ENCODE data around the gene KAZN. TPM values are rescaled to one million over a fixed set of nuclear protein-coding genes. Genes with fewer than 3 reads are reported as not detected.

The KAZN gene
- total RNA-seq, 4 donors from 2014 or later, result 0.77 to 12.3 (median 4.9) TPM

DNA sequence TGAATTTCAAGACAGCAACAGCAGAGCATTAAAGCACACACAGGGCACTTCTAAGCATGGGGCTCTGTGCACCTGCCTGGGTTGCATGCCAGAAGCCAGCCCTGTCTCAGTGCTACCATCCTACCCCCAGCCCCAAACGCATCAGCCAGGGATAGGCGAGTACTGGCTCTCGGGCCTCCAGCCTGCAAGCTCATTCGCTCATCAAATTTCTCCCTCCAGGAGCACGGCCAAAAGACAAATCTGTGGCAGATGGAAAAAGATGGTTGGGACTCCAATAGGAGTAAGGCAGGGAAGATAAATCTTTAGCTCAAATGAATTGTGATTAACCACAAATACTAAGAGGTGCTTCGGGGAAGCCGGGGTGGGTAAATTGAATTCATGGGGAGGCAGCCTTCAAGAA, 189.6 kb downstream of the KAZN start:
- intact Hi-C loops (cut with DNase I; ENCODE audit: low total_unique reads), result no loop called here
- no peak overlapping the region for H3K4me3 ChIP-seq
- no peak for TF ChIP-seq CTCF (IDR thresholded peaks at IDR 0.05)
- no peak for TF ChIP-seq POLR2A (IDR thresholded peaks at IDR 0.05)
- H3K27ac ChIP-seq, result no peak overlapping the region
- DNase-seq, result no peak
- H3K4me1 ChIP-seq, result no peaks in the 10 kb centered on the region
- no peaks in the 10 kb centered on the region for H3K36me3 ChIP-seq
- no peaks in the 10 kb centered on the region for H3K27me3 ChIP-seq
- H3K9me3 ChIP-seq, result no peaks in the 10 kb centered on the region

DNA sequence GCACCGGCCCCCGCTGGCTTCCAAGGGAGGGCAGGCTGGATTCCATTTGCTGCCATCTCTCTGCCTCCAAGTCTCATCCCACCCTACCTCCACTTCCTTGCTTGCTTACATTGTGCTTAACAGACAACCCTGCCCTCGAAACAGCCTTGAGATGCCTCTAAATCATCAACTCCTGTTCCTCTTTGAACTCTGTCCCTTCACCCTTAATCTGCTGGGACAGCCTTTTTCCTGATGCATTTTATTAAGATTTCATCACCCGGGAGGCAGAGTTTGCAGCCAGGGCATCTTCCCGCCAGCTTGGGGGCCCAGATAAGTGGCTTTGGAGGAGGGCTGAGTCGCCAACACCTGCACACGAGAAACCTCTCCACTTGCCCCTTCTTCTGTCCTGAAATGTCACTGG, 192.5 kb downstream of the KAZN start:
- Histone ChIP-seq H3K36me3 (no peaks in the 10 kb centered on the region), H3K27me3 (no peaks in the 10 kb centered on the region), H3K4me1 (no peaks in the 10 kb centered on the region), H3K4me3 (no peak overlapping the region), H3K27ac (no peak overlapping the region), H3K9me3 (no peaks in the 10 kb centered on the region)
- TF ChIP-seq CTCF (IDR thresholded peaks at IDR 0.05) (no peak), POLR2A (IDR thresholded peaks at IDR 0.05) (no peak)
- intact Hi-C loops (cut with DNase I; ENCODE audit: low total_unique reads), result no loop called here
- DNase-seq, result no peak

GRCh38 chr1:14791654-14792053, 193.2 kb downstream of the KAZN start:
- Histone ChIP-seq H3K4me1 (no peaks in the 10 kb centered on the region), H3K4me3 (no peak overlapping the region), H3K36me3 (no peaks in the 10 kb centered on the region), H3K27ac (no peak overlapping the region), H3K9me3 (no peaks in the 10 kb centered on the region), H3K27me3 (no peaks in the 10 kb centered on the region)
- no peak for TF ChIP-seq POLR2A (IDR thresholded peaks at IDR 0.05)
- TF ChIP-seq CTCF (IDR thresholded peaks at IDR 0.05), result no peak
- intact Hi-C loops (cut with DNase I; ENCODE audit: low total_unique reads), result no loop called here
- no peak for DNase-seq

DNA sequence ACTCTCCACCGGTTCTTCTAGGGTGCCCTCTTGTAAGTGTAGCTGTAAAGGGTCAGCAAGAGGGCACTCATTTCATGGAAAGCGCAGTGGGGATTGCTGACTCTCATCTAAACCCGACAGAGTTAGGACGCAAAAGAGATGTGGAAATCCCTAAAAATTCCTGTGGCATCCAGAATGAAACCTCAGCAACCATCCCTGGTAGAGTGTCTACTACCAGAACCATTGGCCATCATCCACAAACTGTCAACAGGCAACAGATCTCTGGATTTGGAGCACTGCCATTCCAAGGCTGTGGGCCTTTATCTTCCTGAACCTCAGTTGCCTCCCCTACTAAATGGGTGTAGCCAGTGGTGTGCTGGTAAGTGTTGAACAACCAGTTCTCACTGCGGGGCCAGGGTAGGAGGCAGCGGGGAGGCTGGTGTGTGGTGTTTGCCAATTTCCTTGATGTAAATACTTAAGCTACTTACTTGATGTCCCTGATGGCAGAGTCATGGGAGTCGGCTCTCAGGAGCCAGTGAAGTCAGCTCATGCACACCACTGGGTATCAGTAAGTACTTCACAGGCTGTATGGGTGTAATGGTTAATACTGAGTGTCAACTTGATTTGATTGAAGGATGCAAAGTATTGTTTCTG, 195.8 kb downstream of the KAZN start:
- intact Hi-C loops (cut with DNase I; ENCODE audit: low total_unique reads), result no loop called here
- H3K9me3 ChIP-seq, result no peaks in the 10 kb centered on the region
- H3K4me1 ChIP-seq, result no peaks in the 10 kb centered on the region
- H3K4me3 ChIP-seq, result no peak overlapping the region
- TF ChIP-seq POLR2A (IDR thresholded peaks at IDR 0.05), result no peak
- TF ChIP-seq CTCF (IDR thresholded peaks at IDR 0.05), result no peak
- H3K27ac ChIP-seq, result no peak overlapping the region
- no peaks in the 10 kb centered on the region for H3K27me3 ChIP-seq
- H3K36me3 ChIP-seq, result no peaks in the 10 kb centered on the region
- no peak for DNase-seq

GRCh38 chr1:14794906-14795305, 196.4 kb downstream of the KAZN start:
- H3K4me1 ChIP-seq, result no peaks in the 10 kb centered on the region
- H3K9me3 ChIP-seq, result no peaks in the 10 kb centered on the region
- intact Hi-C loops (cut with DNase I; ENCODE audit: low total_unique reads), result no loop called here
- H3K27ac ChIP-seq, result no peak overlapping the region
- H3K36me3 ChIP-seq, result no peaks in the 10 kb centered on the region
- no peaks in the 10 kb centered on the region for H3K27me3 ChIP-seq
- no peak for DNase-seq
- TF ChIP-seq POLR2A (IDR thresholded peaks at IDR 0.05) (no peak), CTCF (IDR thresholded peaks at IDR 0.05) (no peak)
- no peak overlapping the region for H3K4me3 ChIP-seq
